ENCODE data around the gene AOAH.

Gene AOAH

DNA sequence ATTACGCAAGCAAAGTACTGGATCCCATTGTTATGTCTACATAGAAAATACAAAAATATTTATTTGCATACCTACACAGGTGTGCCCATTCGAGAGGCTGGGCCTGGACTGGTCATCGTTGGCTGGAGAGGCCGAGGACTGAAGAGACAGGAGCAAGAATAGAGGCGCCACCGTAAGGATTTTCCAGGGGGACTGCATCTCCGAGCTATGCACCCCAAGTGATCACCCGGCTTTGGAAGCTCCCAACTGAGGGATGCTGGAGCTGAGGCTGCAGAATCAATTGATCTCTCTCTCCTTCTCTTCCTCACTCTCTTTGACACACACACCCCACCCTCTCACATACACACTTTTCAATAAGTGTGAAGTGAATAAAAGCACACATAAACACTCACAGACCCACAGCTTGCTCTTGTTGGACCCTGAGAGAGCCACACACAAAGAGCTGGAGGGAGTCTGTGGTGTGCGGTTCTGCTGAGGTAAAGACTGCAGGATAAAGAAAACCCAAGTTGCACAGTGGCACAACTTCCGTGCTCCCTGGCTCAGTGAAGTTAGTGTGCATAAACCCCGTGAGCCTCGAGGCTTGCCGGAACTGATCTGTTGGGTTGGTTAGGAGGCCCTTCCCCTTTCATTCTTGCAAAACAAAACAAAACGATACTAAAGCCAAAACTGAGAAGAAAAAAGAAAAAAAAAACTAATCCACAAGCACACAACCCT lies at the start of gene AOAH:
Gene AOAH (minus strand): TSS at position 544 of the 714 bp plus-strand sequence. CDS start 346 bp downstream, at position 198.
- DNase-seq, result no peak

DNA sequence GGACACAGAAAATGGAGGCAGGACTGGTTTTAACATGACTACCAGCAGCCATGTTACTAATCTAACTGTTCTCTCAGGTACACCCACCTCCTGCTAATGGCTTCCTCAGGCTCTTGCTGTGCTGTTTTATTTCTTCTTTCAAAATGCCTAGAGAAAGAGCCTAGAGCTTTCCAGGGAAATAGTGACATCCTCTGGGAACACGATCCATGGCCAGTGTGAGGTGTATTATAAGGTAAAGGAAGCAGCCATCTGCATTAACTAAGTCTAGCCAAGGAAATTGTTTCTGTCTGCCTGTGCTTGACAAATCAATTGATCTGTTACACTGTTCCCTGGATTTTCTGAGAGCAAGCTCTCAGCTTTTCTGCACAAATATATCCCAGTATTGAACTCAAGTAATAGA lies 42.2 kb upstream of the AOAH start:
- no peak for DNase-seq

DNA sequence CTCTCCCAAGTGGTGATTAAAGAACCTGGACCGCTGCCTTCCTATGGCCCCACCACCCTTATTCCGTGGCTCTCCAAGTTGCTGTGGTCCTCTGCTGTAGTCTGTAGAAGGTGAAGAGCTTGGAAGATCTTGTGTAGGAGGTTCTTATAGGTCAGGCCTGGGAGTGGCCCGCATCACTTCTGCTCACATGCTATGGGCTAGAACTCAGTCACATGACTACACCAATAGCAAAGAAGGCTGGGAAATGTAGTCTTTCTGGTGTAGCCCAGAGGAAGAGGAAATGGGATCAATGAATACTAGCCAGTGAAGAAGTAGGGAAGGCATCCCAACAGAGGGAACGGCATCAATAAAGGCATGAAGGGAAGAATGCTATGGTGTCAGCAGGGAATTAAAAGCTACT lies 41.3 kb upstream of the AOAH start:
- DNase-seq, result no peak

DNA sequence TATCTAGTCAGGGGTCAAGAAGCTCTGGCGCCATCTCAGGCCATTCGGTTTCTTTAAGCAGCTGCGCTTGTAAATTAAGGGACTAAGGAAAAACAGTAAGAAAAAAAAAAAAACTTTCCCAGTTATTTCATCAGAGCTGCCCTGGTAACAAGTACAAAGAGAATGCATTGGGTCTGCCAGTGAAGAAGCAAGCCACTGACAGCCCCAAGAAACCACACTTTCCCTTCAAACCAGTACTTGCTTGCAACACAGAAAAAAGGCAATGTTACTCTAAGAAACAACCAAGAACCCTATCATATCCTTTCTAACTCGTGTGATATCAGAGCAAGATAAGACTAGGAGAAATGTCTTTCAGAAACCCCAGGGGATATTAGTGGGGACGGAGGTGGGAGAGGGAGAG lies 40.6 kb upstream of the AOAH start:
- DNase-seq, result no peak

- no peak for DNase-seq
These were observed 39.0 kb upstream of the AOAH start for GRCh38 chr7:36763132-36763816.

DNA sequence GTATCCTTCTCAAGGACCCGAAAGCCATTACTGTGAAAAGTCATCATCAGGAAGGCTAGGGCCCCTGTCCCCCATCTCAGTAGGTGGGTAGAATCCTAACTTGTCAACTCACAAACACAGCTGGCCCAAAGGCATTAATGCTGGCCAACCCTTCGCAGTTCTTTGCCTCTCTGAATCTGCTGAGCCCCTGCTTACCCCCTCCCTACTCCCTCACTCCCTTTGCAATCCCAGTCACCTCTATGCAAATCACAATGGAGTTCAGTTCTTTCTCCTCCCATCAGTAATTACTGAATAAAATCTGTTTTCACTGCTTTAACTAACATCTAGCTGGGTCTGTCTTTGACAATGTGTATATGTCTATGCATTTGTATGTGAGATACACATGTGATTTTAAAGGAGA lies 38.1 kb upstream of the AOAH start:
- DNase-seq, result no peak

- no peak for DNase-seq
These were observed 37.5 kb upstream of the AOAH start for GRCh38 chr7:36761835-36762234.

- DNase-seq, result no peak
These were observed 36.8 kb upstream of the AOAH start for GRCh38 chr7:36760856-36761762.

DNA sequence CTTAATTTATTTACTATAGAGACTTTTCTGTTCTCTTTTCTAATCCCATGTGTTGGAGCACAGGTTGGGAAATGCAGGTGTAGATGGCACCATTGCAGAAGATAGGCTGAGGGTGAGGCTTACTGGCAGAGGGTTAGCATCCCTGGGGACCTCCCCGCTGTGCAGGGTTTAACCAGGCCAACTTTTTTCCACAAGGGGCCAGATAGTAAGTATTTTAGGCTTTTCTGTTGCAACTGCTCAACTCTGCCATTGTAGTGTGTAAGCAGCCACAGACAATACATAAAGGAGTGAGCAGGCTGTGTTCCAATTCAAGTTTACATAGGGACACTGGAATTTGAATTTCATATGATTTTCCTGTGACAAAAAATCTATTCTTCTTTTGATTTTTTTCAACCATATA lies 34.6 kb upstream of the AOAH start:
- no peak for DNase-seq

GRCh38 chr7:36755484-36755883 lies 31.2 kb upstream of the AOAH start:
- no peak for DNase-seq

GRCh38 chr7:36752026-36752711 lies 27.9 kb upstream of the AOAH start:
- DNase-seq, result no peak

GRCh38 chr7:36750451-36750850 lies 26.2 kb upstream of the AOAH start:
- no peak for DNase-seq

GRCh38 chr7:36749282-36749960 lies 25.1 kb upstream of the AOAH start:
- no peak for DNase-seq

- no peak for DNase-seq
These were observed 23.8 kb upstream of the AOAH start for GRCh38 chr7:36748017-36748487.

DNA sequence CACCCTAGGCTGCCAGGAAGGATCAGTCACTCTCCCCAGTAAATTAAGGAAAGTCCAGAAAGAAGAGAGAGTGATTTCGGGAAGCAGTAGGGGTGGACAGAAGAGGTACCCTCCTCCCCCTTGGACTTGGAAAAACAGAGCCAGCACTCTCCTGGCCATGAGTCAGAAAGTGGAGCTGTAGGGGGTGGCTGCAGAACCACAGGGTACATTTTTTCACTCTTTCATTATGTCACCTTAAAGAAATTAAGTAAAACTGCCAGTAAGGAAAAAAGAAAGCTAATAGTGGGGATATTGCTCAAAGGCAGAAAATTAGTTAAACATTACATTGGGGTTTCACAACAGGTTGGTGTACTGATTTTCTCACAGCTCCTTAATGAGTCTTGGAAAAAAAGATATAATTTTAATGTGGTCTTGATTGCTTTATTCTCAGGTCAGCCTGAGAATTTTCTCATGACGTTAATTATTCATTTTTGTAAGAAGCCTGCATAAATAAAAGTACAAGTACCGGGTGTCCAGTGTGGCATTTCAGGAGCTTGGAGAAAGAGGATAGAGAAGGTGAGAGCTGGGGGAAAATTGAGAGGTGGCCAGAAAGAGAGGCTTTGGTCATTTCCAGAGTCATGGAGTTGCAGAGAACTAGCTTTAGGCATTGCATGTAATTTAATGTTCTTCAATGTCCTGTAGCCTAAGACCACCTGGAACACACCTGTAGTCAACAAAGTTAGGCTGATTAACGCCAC lies 23.2 kb upstream of the AOAH start:
- no peak for DNase-seq

- DNase-seq, result no peak
These were observed 22.1 kb upstream of the AOAH start for GRCh38 chr7:36746347-36746746.

GRCh38 chr7:36742911-36743775 lies 18.8 kb upstream of the AOAH start:
- DNase-seq, result no peak

- DNase-seq, result no peak
These were observed 17.6 kb upstream of the AOAH start for GRCh38 chr7:36741866-36742265.

GRCh38 chr7:36739351-36739750 lies 15.1 kb upstream of the AOAH start:
- no peak for DNase-seq

DNA sequence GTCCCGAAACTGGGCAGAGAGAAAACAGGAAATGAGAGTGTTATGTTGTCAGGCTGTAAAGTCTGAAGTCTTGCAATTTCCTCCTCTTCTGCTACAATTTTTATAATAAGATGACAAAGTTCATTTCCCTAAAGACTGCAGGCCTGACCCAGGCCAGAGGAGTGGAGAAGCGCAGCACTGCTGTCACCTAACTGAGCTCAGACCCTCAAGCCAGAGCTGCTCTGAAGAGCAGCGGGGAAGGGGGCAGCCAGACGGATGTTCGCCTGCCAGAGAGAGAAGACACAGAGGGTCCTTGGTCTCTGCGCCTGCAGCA lies 12.6 kb upstream of the AOAH start:
- no peak for DNase-seq
